ENCODE measurements around the gene DLGAP5.

The DLGAP5 gene

GRCh38 chr14:55120571-55121495 lies 70.6 kb downstream of the DLGAP5 start:
- H3K27me3 ChIP-seq (ENCODE audit: insufficient read depth, poor library complexity, severe bottlenecking) = no peaks in the 10 kb centered on the region
- ATAC-seq (ENCODE audit: low read depth) = no peak
- H3K27ac ChIP-seq (ENCODE audit: poor library complexity, severe bottlenecking) = no peak overlapping the region
- DNase-seq (ENCODE audit: low spot score) = no peak
- H3K9me3 ChIP-seq (ENCODE audit: severe bottlenecking) = no peaks in the 10 kb centered on the region
- TF ChIP-seq, protein P1, sequence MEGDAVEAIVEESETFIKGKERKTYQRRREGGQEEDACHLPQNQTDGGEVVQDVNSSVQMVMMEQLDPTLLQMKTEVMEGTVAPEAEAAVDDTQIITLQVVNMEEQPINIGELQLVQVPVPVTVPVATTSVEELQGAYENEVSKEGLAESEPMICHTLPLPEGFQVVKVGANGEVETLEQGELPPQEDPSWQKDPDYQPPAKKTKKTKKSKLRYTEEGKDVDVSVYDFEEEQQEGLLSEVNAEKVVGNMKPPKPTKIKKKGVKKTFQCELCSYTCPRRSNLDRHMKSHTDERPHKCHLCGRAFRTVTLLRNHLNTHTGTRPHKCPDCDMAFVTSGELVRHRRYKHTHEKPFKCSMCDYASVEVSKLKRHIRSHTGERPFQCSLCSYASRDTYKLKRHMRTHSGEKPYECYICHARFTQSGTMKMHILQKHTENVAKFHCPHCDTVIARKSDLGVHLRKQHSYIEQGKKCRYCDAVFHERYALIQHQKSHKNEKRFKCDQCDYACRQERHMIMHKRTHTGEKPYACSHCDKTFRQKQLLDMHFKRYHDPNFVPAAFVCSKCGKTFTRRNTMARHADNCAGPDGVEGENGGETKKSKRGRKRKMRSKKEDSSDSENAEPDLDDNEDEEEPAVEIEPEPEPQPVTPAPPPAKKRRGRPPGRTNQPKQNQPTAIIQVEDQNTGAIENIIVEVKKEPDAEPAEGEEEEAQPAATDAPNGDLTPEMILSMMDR (IDR thresholded peaks at IDR 0.05; ENCODE audit: poor library complexity, severe bottlenecking) = no peak
- no peaks in the 10 kb centered on the region for H3K36me3 ChIP-seq (ENCODE audit: low read depth)
- no peak overlapping the region for H3K4me3 ChIP-seq (ENCODE audit: severe bottlenecking)
- peaks cover 24% of the 10 kb centered on the region for H3K4me1 ChIP-seq (ENCODE audit: insufficient read depth, poor library complexity, severe bottlenecking)

- no peaks in the 10 kb centered on the region for H3K27me3 ChIP-seq (ENCODE audit: insufficient read depth, poor library complexity, severe bottlenecking)
- H3K9me3 ChIP-seq (ENCODE audit: severe bottlenecking) = no peaks in the 10 kb centered on the region
- H3K36me3 ChIP-seq (ENCODE audit: low read depth) = no peaks in the 10 kb centered on the region
- TF ChIP-seq, protein P1 (IDR thresholded peaks at IDR 0.05; ENCODE audit: poor library complexity, severe bottlenecking) = no peak
- H3K4me1 ChIP-seq (ENCODE audit: insufficient read depth, poor library complexity, severe bottlenecking) = peaks cover 24% of the 10 kb centered on the region
- H3K4me3 ChIP-seq (ENCODE audit: severe bottlenecking) = no peak overlapping the region
- ATAC-seq (ENCODE audit: low read depth) = no peak
- H3K27ac ChIP-seq (ENCODE audit: poor library complexity, severe bottlenecking) = no peak overlapping the region
- no peak for DNase-seq (ENCODE audit: low spot score)
These were observed 72.6 kb downstream of the DLGAP5 start for GRCh38 chr14:55118761-55119160.

GRCh38 chr14:55117803-55118441 lies 73.5 kb downstream of the DLGAP5 start:
- ATAC-seq (ENCODE audit: low read depth) (peak; percentile 52), DNase-seq (ENCODE audit: low spot score) (no peak)
- peaks cover 19% of the 10 kb centered on the region for H3K4me1 ChIP-seq (ENCODE audit: insufficient read depth, poor library complexity, severe bottlenecking)
- H3K9me3 ChIP-seq (ENCODE audit: severe bottlenecking) = no peaks in the 10 kb centered on the region
- no peak overlapping the region for H3K27ac ChIP-seq (ENCODE audit: poor library complexity, severe bottlenecking)
- no peaks in the 10 kb centered on the region for H3K36me3 ChIP-seq (ENCODE audit: low read depth)
- H3K4me3 ChIP-seq (ENCODE audit: severe bottlenecking) = no peak overlapping the region
- H3K27me3 ChIP-seq (ENCODE audit: insufficient read depth, poor library complexity, severe bottlenecking) = no peaks in the 10 kb centered on the region
- TF ChIP-seq, protein P1 (IDR thresholded peaks at IDR 0.05; ENCODE audit: poor library complexity, severe bottlenecking) = no peak

GRCh38 chr14:55116246-55117030 lies 74.9 kb downstream of the DLGAP5 start:
- TF ChIP-seq, protein P1 (IDR thresholded peaks at IDR 0.05; ENCODE audit: poor library complexity, severe bottlenecking) = no peak
- ATAC-seq (ENCODE audit: low read depth) (no peak), DNase-seq (ENCODE audit: low spot score) (no peak)
- peaks cover 11% of the 10 kb centered on the region for H3K4me1 ChIP-seq (ENCODE audit: insufficient read depth, poor library complexity, severe bottlenecking)
- H3K27ac ChIP-seq (ENCODE audit: poor library complexity, severe bottlenecking) = no peak overlapping the region
- H3K27me3 ChIP-seq (ENCODE audit: insufficient read depth, poor library complexity, severe bottlenecking) = no peaks in the 10 kb centered on the region
- H3K36me3 ChIP-seq (ENCODE audit: low read depth) = no peaks in the 10 kb centered on the region
- no peak overlapping the region for H3K4me3 ChIP-seq (ENCODE audit: severe bottlenecking)
- no peaks in the 10 kb centered on the region for H3K9me3 ChIP-seq (ENCODE audit: severe bottlenecking)
